Activated effector memory CD4-positive, alpha-beta T cell treated with anti-CD3 and anti-CD28 coated beads, Interleukin-2, amount 50 U/mL, for 16 hours (primary cell): Measurements from ENCODE around the gene EIF3K.
"Not testable (repeated sequence)": the region's sequence is repeated elsewhere in the genome, so short reads cannot be mapped to it uniquely, and the experiment has no call there.

Source experiments
- DNase-seq: peaks from one replicate; pipeline ENCODE4 v3.0.0-alpha.2; 2020

EIF3K gene

DNA sequence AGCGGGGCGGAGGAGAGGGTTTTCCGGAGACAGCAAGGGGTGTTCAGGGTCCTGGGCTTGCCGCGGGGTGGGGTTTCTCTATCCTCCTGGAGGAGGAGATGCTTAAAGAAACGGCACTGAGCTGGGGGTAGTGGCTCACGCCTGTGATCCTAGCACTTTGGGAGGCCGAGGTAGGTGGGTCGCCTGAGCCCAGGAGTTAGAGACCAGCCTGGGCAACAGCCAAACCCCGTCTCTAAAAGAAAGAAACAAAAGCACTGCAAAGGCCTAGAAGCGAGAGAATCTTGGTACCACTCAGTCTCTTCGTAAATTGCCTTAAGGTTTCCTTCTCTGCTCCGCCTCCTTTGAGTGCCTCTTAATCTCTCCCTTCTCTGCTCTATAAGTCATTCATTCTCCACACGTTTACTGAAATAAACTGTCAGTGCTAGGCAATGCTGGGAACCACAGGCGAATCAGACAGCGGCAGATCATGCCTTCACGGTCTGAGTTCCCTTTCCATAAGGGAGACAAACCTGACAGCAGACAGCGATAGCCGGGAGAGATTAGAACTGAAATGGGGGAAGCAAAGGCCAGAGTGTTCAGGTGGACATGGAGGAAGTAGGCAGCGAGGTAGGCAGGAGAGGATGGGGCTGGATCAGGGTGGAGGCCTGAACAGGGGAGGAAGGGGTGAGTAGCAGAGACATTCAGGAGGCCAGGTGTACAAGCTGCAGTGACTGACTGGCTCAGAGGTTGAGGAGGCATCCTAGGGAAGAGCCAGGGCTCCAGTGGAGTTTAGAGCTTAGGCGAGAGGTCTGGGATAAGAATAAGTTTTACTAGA is 580 bp downstream of the EIF3K start:
- DNase-seq: no peak

DNA sequence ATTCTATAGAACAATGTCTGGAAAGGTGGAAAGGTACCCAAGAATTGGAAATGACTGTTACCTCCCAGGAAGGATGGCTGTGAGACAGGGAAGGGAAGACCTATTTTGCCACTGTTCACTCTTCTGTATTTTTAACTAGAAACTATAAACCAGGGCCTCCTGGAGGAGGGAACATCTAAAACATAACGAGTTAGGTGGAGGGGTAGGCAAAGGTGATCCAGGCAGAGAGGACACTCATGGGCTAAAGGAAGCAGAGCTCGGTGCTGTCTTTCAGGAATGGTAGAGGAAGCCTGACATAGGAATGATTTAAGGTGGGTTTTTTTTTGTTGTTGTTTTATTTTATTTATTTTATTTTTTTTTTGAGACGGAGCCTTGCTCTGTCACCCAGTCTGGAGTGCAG is 5.8 kb downstream of the EIF3K start:
- no peak for DNase-seq

DNA sequence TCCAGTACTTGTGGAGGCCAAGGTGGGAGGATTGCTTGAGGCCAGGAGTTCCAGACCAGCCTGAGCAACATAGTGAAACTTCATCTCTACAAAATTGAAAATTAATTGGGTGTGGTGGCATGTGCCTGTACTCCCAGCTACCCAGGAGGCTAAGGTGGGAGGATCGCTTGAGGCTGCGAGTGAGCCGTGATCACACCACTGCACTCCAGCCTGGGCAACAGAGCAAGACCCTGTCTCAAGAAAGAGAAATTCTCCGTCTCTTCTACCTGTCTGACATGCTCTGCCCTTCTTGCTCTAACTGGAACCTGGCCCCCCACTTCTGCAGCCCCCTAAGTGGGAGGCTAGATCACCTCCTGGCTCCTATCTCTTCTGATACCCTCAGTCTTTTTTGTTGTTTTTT is 7.4 kb downstream of the EIF3K start:
- no peak for DNase-seq

DNA sequence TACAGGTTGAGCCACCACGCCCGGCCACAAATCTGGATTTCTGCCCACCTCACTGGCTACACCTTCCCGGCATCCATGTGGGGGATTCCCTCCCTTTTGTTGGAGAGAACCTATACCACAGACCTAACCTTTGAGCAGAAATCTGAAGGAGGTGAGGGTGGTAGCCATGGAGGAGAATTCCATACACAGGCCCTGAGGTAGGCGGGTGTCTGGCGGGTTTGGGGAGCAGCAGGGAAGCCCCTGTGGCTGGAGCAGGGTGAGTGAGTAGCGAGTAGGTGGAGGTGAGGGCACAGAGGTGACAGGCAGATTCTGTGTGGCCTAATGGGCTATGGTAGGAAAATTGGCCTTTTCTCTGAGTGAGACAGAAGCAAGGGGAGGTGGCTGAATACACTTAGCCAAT is 10.6 kb downstream of the EIF3K start:
- no peak for DNase-seq

DNA sequence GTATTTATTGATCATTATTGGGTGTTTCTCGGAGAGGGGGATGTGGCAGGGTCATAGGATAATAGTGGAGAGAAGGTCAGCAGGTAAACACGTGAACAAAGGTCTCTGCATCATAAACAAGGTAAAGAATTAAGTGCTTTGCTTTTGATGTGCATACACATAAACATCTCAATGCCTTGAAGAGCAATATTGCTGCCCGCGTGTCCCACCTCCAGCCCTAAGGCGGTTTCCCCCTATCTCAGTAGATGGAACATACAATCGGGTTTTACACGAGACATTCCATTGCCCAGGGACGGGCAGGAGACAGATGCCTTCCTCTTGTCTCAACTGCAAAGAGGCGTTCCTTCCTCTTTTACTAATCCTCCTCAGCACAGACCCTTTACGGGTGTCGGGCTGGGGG is 12.3 kb downstream of the EIF3K start:
- DNase-seq: not testable (repeated sequence)

DNA sequence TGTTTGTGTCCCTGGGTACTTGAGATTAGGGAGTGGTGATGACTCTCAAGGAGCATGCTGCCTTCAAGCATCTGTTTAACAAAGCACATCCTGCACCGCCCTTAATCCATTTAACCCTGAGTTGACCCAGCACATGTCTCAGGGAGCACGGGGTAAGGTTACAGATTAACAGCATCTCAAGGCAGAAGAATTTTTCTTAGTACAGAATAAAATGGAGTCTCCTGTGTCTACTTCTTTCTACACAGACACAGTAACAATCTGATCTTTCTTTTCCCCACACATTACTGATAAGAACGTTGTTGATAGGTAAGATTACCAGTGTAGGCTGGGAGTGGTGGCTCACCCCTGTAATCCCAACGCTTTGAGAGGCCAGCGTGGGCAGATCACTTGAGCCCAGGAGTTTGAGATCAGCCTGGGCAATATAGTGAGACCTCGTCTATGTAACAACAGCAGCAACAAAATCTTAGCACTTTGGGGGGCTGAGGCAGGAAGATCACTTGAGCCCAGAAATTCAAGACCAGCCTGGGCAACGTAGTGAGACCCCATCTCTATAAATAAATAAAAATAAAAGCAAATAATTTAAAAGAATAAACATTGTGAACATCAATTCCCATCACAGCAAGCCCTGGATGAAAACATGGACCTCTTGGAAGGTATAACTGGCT is 13.0 kb downstream of the EIF3K start:
- DNase-seq: not testable (repeated sequence)

DNA sequence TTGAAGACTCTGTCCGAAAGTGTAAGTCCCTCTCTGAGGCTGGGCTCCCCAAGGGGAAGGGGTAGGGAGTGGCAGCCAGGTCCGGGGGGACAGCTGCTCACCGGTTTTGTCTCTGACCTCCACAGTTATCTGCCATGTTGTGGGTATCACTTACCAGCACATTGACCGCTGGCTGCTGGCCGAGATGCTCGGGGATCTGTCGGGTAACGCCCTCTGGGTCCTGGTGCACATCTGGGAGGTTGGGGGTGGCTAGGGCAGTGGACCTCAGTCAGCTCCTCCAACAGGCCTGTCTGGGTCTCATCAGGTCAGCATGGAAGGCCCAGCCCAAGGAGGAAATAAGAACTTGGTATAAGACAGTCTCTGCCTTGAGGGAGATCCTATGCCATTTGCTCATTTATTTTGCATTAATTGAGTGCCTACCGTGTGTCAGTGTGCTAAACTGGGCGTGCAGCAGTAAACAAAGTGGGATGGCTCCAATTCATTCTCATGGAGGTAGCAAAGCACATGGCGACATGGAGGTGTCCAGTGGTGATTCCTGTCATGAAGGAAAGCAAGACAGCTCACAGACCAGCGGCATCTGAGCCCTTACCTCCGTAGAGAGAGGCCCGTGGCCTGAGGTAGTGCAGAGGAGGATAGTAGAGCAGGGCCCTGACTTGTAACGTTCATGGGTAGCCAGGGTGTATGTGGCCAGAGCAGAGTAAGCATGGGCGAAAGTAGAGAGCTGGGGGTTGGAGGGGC is 13.7 kb downstream of the EIF3K start:
- no peak for DNase-seq

DNA sequence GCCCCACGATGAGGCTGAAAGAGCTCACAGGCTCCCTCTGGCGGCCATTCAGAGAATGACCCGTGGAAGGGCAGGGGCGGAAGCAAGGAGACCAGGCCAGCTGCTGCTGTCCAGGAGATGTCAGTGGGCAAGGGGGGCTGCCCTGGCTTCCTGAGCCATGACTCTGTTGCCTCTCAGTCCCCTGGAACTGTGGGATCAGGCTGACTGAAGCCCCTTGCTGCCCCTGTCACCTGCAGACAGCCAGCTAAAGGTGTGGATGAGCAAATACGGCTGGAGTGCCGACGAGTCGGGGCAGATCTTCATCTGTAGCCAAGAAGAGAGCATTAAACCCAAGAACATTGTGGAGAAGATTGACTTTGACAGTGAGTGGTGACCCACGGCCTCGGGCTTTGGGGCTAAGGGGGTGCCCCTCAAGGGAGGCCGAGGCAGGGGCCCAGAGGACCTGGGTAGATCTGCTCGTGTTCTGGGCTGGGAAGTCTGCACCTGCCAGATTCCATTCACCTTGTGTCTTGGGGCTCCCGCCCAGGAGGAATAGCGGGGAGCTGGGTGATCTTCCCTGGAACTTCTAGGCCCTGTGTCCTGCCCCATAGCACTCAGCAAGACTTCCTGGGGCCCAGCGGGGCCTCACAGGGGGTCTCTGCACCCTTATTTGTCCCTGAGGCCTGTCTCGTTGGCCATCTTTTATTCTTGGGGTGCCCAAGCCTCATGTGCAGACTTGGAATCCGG is 15.9 kb downstream of the EIF3K start:
- DNase-seq: peak; percentile 91

DNA sequence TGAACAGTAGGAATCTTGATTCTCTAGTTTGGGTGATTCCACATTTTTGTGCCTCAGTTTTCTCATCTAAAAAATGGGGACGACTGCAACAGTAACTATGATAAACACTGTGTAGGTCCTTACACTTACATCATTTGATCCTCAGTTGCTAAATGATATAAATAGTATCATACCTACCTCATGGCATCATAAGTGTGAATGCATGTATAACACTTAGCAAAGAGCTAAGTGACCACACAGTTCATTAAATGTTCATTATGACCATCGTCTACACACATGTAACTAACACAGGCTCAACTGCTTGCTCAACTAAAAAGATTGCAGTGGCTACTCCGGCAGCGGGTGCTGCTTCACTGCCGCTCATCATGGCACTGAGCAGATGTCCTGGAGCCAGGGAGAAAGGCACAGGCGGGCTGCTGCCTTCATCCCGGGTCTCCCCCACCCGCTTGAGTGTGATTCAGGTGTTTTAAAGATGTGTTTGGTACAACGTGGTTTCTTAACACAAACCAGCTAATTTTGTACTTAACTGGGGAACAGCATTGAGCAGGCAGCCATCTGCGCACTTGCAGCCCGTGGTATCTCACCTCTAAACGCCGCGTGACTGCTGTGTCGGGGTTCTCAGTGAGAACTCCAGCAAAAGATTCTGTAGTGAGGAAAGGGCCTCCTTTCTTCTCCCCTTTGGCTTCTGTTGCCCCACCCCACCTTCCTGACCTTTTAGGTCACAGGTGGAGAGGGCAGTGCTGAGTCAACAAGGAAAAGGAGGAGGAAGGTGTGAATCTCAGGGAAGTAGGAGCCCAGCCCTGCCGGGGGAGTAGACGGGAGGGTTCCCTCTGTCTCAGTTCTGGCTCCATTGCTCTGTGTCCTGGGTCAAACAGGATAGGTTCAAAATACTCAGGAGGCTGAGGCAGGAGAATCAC is 16.8 kb downstream of the EIF3K start:
- DNase-seq: no peak

DNA sequence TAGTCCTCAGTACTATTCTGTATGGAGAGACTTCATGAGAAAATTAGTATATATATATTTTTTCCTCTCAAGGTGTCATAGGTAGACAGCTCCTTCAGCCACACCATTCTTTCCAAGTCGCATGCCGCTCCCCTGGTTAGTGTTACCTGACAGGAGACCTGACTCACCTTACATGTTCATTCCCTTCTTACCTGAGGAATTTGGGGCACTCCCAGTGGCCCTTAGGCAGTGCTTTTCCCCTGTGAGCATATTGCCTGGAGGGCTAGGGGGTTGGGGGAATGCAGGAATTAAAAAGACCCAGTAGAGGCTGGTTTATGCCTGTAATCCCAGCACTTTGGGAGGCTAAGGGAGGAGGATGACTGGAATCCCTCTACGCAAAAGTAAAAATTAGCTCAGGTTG is 19.5 kb downstream of the EIF3K start:
- no peak for DNase-seq

DNA sequence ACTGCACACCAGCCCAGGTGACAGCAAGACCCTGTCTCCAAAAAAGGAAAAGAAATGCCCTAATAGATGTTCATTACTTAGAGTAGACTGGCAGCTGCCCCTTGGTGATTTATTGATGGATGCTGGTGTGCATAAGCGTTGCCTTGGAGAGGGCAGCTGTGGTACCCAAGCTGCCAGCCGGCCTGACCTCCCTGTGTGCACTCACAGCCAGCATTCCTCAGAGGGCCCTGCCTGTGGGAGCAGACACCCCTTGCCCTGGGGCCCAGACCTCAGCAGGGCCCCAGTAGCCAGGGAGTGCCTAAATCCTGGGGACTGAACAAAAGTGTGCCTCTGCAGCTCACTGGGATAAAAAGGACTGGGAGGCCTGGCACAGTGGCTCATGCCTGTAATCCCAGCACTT is 20.7 kb downstream of the EIF3K start:
- DNase-seq: no peak

DNA sequence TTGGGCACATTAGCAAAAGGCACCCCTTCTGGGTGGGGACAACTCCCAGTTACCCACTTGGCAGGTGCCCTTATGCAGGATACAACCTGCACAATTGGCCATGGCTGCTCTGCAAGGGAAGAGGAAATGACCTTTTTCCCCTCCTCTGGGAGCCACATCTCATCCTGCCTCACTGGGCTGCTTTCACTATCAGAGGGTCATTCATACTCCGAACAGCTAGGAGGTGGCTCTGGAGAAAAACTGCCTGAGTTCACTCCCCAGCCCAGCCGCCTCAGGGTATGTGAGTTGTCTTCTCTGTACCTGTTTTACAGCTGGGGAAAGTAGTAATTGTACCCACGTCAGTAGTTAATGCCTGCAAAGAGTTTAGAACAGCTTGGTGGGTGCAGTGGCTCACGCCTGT is 21.4 kb downstream of the EIF3K start:
- DNase-seq: no peak

DNA sequence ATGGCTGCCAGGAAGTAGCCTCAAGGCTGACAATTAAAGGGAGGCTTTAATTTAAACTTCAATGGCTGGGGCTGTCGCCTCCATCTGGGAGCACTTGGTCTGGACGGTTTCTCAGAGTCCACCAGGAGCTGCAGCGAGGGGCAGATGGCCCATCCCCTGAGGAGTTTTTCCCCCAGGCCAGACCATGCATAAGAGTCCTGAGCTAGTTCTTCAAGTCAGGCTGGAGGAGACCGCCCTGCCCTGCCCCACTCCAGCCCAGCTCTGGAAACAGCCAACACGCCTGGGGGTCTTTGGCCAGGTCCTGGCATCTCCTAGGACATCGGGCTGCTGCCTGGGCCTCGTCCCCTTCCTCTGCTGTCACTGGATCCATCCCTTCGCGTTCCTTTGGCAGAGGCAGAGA is 23.2 kb downstream of the EIF3K start:
- no peak for DNase-seq

DNA sequence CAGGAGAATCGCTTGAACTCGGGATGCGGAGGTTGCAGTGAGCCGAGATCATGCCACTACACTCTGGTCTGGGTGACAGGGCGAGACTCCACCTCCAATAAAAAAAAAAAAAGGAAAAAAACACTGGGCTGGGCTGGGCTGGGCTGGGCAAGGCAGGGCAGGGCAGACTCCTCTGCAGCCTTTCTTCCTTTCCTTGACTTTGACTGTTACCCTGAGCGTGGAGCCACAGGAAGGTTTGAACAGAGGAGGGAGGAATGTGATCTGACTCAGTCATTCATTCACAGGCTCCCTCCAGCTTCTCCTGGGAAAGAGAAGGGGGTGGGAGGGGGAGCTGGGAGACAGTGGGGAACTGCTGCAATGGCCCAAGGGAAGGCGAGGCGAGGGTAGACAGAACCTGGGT is 25.7 kb downstream of the EIF3K start:
- DNase-seq: no peak

DNA sequence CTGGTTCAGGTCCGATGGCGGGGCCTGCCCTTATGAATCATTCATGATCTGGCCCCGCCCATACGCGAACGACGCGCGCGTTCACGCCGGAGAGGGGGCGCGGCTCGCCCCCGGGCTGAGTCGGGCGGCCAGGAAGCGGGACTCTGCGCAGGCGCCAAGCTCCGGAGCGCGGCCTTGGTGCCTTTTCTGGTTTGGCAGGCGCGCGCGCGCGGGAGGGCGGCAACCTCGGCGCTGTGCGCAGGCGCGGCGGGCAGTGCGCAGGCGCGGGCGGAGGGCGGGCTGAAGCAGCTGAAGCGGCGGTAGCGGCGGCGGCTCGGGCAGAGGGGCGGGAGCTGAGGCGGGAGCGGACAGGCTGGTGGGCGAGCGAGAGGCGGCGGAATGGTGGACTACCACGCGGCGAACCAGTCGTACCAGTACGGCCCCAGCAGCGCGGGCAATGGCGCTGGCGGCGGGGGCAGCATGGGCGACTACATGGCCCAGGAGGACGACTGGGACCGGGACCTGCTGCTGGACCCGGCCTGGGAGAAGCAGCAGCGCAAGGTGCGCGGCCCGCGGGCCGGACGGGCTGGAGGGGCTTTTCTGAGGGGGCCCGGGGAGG is 28.5 kb downstream of the EIF3K start, which contains the start of gene ACTN4:
ACTN4 (plus strand) TSS at position 282 of the 598 bp plus-strand sequence; CDS start at position 379, 97 bp downstream.
- peak; percentile 100 for DNase-seq

DNA sequence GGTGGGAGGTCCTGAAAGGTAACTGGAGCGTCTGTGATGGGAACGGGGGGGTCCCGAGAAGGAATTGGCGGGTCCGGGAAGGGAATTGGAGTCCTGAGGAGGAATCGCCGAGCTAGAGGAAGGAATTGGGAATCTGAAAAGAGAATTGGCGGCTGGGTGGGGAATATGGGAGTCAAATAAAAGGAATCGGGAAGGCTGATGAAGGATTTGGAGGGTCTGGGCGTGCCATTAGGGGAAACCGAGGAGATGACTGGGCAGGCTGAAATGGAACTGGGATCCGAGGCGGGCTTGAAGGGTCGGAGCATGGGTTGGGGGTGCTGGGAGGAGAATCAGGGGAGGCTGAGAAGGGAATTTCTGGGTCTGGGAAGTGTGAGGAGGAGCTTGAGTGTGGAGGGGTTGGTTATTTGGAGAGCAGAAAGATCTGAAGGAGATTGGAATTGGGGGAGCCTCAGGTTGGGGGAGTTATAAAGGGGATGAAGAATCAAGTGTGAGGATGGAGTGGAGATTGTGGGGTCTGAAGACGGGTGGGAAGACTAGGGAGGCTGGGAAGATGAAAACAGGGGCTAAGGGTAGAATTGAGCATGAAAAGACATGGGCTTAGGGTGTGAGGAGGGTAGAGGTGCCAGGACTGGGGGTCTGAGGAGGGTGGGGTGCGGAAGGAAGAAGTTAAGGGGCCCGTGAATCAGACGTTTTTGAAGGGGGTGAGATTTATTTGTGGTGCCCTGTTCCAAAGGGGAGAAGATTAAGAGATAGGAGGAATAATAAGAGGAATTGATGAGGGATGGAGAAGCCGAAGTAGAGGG is 29.2 kb downstream of the EIF3K start:
- no peak for DNase-seq

DNA sequence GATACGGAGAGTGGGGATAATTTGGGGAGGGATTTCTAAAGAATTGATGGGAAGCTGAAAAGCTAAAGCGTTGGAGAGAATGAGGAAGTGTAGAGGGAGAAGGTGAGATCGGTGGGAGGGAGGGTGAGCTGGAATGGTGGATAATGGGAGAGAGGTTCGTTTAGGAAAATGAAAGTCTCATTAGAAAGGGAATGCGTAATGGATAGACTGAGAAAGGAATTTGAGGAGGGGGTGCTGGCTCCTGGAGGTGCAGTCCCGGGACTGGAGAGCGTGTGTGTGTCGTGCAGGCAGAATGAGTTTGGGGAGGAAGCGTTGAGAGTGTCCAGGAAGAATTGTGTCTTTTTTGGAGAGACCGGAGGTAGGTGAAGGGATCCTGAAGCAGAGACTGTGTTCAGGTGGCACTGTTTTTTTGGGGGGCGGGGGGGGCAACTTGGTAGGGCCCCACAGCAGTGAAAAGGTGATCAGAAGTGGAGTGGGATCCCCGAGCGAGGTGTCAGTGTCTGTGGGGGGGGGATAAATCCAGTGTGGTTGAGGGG is 29.8 kb downstream of the EIF3K start:
- no peak for DNase-seq

DNA sequence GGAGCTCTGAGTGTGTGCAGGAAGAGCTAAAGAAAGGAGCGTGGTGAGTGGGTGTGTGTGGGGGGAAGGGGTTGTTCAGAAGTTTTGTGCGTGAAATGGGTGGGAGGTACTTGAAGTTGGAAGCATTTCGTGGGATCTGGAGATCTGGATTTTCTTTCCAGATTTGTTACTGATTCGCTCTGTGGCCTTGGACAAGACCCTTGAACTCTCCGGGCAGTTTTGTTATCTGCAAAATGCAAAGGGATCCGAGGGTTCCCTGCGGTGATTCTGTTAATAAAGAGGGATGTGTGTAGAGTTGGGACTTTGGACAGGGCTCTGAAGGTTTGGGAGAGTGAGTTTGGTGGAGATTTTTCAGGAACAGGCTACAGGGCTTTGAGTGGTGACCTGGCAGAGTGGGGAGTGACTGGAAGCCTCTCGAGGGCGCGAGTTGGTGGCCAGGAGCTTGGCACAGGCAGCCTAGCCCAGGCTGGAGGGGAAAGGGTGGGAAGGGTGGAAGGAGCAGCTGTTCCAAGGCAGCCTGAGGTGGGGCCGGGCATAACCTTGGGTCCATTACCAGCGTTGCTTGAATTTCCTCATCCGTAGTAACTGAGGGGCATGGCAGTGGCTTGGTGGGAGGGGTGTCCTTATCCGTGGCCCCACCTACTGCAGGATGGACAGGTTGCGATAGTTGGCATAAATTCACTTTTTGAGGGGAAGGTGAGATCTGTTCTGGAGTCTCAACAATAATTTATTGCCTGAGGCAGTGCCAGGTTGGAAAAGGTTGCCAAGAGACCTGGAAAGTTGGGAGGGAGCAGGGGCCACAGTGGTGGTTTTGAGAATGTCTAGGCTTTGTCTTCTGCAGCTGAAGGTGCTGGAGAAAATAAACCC is 30.6 kb downstream of the EIF3K start:
- DNase-seq: no peak

DNA sequence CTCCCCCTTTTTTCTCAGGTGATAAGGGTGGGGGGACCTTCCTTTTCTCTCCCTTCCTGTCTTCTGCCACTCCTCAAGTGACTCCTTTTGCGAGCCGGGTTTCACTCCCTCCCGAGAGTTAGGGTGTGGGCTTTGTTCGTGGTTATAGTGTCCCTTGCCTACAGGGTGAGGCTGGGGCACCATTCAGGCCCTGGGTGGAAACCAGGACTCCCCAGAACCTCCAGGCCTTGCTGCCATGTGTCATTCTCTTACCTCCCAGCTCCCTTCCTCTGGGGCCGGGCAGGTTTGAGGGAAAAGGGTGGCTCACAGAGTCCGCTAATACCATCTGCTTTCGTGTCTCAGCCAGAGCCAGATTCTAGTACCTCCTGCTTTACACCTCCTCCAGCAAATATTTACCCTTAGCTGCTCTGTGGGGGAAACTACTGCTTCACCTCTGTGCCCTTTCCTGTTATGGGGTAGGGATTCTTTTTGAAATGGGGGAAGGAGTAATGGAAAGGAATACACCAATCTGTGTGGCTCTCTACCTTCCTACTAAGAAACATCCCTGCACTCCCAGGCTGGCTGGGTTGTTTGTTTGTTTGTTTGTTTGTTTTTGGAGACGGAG is 31.3 kb downstream of the EIF3K start:
- DNase-seq: no peak
